SK-N-SH treated with all-trans-retinoic acid at 6 μM for 48 hours (cell line): ENCODE measurements around the gene TP53BP2.

ENCODE experiments used
- BACH2 ChIP-seq: fragments of 250-450 bp; sonication (Bioruptor Pico); IDR thresholded peaks from 2 replicates; pipeline ENCODE4 v1.9.0; 2021; ENCODE audit warnings: mild to moderate bottlenecking, borderline replicate concordance
- RARB ChIP-seq: fragments of 250-450 bp; sonication (Bioruptor Pico); IDR thresholded peaks from 2 replicates; pipeline ENCODE4 v1.8.0; 2021; ENCODE audit warnings: mild to moderate bottlenecking, moderate library complexity
- TOX ChIP-seq: fragments of 250-450 bp; sonication (Bioruptor Pico); IDR thresholded peaks from 2 replicates; pipeline ENCODE4 v1.8.0; 2021; ENCODE audit warnings: mild to moderate bottlenecking, moderate library complexity, borderline replicate concordance
- ZC3H10 ChIP-seq: fragments of 250-450 bp; sonication (Bioruptor Pico); IDR thresholded peaks from 2 replicates; pipeline ENCODE4 v1.5.1; 2021; ENCODE audit warnings: mild to moderate bottlenecking, moderate library complexity
- ZFP3 ChIP-seq: fragments of 250-450 bp; sonication (Bioruptor Pico); IDR thresholded peaks from 2 replicates; pipeline ENCODE4 v1.5.0; 2020; ENCODE audit warnings: mild to moderate bottlenecking, moderate library complexity
- ZNF8 ChIP-seq: fragments of 450-650 bp; formaldehyde crosslinking; IDR thresholded peaks from 2 replicates; pipeline ENCODE4 v1.5.0; 2020; ENCODE audit warnings: mild to moderate bottlenecking, moderate library complexity
- TF ChIP-seq, protein P1 (sequence below): fragments of 250-450 bp; sonication (Bioruptor Pico); IDR thresholded peaks from 2 replicates; pipeline ENCODE4 v1.8.0; 2020; ENCODE audit warnings: mild to moderate bottlenecking, moderate library complexity, borderline replicate concordance
- TF ChIP-seq, protein P2 (sequence below): fragments of 250-450 bp; sonication (Bioruptor Pico); IDR thresholded peaks from 2 replicates; pipeline ENCODE4 v1.5.1; 2020; ENCODE audit warnings: low read depth, mild to moderate bottlenecking, moderate library complexity
- TF ChIP-seq, protein P3 (sequence below): fragments of 250-450 bp; sonication (Bioruptor Pico); IDR thresholded peaks from 2 replicates; pipeline ENCODE4 v1.5.1; 2021; ENCODE audit warnings: mild to moderate bottlenecking, moderate library complexity

DNA sequence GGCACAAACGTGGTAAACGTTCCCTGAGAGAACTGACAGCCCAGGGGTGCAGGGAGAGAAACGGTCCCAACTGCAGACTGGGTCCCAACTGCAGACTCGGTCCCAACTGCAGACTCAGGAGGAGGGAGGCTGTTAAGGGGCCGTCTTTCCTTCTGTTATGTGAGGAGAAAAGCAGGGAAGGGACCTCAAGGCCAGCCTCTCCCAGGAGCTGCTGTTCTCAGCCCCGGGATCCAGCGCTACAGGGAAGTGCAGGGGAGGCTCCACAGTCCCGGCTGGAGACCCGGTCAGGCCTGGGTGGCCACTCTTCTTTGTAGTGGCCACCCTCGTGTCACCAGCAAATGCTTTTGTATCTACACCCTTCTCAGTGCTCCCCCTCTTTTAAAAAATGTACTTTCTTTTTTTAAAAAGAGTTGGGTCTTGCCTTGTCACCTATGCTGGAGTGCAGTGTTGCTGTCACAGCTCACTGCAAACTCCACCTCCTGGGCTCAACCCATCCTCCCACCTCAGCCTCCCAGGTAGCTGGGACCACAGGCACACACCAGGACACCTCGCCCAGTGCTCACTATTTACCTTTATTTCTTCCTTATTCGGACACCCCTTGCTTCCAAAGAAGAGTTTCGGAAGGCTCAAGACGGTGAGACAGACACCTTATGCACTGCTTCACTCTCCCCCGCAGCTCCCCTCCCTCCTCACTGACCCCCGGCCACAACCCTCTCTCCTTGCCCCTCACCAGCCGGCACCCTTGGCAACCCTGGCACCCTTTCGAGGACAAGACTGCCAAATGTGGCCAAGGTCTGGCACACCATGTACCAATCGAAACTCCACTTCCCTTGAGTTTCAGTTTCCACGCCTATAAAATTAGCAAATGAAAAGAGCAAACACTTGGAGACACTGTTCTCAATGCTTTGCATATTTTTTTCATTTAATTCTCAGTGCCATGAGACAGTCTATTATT lies 111.6 kb downstream of the TP53BP2 start:
- TF ChIP-seq, protein P1, sequence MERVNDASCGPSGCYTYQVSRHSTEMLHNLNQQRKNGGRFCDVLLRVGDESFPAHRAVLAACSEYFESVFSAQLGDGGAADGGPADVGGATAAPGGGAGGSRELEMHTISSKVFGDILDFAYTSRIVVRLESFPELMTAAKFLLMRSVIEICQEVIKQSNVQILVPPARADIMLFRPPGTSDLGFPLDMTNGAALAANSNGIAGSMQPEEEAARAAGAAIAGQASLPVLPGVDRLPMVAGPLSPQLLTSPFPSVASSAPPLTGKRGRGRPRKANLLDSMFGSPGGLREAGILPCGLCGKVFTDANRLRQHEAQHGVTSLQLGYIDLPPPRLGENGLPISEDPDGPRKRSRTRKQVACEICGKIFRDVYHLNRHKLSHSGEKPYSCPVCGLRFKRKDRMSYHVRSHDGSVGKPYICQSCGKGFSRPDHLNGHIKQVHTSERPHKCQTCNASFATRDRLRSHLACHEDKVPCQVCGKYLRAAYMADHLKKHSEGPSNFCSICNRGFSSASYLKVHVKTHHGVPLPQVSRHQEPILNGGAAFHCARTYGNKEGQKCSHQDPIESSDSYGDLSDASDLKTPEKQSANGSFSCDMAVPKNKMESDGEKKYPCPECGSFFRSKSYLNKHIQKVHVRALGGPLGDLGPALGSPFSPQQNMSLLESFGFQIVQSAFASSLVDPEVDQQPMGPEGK, result no peak
- TF ChIP-seq, protein P2, sequence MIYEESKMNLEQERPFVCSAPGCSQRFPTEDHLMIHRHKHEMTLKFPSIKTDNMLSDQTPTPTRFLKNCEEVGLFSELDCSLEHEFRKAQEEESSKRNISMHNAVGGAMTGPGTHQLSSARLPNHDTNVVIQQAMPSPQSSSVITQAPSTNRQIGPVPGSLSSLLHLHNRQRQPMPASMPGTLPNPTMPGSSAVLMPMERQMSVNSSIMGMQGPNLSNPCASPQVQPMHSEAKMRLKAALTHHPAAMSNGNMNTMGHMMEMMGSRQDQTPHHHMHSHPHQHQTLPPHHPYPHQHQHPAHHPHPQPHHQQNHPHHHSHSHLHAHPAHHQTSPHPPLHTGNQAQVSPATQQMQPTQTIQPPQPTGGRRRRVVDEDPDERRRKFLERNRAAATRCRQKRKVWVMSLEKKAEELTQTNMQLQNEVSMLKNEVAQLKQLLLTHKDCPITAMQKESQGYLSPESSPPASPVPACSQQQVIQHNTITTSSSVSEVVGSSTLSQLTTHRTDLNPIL (CRISPR knock-in tag), result no peak
- TF ChIP-seq RARB (CRISPR knock-in tag) (no peak), ZFP3 (CRISPR knock-in tag) (no peak), TOX (CRISPR knock-in tag) (no peak), BACH2 (CRISPR knock-in tag) (no peak), ZNF8 (CRISPR knock-in tag) (no peak), ZC3H10 (CRISPR knock-in tag) (no peak)
- TF ChIP-seq, protein P3, sequence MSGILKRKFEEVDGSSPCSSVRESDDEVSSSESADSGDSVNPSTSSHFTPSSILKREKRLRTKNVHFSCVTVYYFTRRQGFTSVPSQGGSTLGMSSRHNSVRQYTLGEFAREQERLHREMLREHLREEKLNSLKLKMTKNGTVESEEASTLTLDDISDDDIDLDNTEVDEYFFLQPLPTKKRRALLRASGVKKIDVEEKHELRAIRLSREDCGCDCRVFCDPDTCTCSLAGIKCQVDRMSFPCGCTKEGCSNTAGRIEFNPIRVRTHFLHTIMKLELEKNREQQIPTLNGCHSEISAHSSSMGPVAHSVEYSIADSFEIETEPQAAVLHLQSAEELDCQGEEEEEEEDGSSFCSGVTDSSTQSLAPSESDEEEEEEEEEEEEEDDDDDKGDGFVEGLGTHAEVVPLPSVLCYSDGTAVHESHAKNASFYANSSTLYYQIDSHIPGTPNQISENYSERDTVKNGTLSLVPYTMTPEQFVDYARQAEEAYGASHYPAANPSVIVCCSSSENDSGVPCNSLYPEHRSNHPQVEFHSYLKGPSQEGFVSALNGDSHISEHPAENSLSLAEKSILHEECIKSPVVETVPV (CRISPR knock-in tag), result no peak
